GM18909 (cell line): Measurements from ENCODE around the gene PEG3.

Experiments used
- ATAC-seq: cut with Tn5 transposase; IDR thresholded peaks from one replicate; pipeline ENCODE4 v1.9.1; 2021; ENCODE audit warnings: mild to moderate bottlenecking; ENCODE audit not compliant: unreplicated experiment, poor library complexity

The PEG3 gene

DNA sequence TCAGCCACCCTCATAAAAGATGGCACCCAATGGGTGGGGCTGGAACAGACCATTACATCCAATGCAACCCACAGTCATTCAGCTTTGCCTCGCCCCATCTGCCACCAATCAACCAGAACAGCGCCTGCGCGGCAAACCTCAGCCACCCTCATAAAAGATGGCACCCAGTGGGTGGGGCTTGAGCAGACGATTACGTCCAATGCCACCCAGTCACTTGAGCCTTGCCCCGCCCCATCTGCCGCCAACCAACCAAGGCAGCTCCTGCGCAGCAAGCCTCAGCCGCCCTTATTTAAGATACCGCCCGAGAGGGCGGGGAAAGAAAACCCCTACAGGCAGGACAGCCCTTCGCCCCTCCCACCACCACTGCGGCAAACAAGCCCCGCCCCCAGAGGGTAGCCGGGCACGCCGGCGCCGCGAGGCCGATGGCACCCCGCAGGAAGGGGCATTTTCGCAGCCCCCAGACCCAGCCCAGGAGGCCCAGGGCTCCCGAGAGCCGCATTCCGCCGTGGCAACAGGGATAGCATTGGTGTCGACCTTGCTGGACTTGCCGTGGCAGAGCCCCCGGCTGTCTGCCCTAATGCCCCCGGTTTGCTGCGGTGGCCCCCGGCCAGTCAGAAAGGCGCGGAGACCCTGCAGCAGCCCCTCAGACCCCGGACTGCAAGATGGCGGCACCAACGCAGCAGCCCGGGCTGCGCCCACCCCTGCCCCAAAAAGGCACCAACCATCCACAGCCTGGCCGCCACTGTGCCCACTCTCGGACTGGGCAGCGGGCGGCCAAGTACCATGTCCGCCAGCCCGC lies 675 bp downstream of the PEG3 start:
- no peak for ATAC-seq

DNA sequence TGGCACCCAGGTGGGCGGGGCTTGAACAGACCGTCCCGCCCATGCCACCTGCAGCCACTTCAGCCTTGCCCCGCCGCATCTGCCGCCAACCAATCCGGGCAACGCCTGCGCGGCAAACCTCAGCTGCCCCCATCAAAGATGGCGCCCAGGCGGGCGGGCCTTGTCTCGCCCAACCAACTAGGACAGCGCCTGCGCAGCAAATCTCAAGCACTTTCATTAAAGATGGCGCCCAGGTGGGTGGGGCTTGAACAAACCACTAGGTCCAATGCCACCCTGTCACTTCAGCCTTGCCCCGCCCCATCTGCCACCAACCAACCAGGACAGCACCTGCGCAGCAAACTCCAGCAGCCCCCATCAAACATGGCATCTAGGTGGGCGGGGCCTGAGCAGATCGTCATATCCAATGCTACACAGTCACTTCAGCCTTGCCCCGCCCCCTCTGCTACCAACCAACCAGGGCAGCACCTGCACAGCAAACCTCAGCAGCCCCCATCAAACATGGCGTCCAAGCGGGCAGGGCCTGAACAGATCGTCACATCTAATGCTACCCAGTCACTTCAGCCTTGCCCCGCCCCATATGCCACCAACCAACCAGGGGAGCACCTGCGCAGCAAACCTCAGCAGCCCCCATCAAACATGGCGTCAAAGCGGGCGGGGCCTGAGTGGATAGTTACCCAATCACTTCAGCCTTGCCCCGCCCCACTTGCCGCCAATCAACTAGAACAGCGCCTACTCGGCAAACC lies 1.4 kb downstream of the PEG3 start:
- no peak for ATAC-seq

DNA sequence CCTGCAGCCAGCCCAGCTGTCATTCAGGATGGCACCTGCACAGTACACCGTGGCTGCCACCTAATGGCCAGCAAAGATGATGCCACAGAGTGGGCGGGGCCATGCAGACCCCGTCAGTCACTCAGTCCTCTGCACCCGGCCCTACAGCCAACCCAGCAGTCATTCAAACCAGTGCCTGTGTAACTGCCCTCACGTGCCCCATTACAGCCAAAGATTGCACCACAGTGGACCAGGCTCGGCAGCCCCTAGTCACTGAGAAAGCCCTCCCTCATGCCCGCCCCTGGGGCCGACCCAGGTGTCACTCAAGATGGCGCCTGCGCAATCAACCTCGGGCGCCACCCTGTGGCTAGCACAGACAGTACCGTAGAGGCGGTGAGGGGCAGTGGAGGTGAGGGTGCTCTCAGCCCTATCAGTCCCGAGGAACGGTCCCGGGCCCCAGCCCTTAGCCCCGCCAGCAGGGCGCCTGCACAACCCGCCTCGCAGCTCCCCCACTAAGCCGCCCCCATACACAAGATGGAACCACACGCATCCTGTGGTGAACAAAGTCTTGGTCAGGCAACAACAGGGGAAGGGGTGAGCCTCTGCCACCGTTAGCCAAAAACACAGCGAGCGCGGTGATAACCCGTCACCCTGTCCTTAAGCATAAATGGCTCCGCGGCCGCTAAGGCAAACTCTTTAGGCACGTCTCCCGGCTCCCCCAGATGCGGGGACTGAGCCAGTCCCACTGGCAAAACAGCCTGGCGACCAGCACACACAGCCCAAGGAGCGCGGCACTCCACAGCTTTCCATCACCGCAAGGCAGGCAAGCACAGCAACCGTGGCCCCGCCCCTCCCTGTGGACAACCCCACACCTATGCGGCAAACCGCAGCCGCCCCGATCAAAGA lies 2.3 kb downstream of the PEG3 start:
- ATAC-seq, result no peak

DNA sequence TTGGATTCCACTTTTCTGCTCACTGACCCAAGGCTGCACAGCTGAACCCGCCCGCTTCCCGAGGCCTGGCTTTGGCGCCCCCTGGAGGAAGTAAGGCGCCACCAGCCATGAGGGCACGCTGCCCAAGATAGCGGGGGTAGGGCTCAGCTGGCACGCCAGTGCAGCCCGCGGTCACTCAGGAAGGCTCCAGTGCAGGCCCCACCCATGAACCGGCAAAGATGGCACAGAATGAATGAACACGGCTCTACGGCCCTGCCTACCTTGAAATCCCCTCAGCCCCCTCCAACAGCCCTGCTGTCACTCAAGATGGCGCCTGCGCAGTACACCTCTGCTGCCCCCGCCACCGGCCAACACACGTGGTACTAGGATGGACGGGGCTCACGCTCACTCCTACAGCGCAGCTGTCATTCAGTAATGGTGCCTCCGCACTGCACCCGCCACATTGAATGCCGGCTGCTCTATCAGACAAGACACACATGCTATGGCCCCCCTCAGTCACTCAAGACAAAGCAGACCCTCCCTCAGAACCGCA lies 3.0 kb downstream of the PEG3 start:
- no peak for ATAC-seq

DNA sequence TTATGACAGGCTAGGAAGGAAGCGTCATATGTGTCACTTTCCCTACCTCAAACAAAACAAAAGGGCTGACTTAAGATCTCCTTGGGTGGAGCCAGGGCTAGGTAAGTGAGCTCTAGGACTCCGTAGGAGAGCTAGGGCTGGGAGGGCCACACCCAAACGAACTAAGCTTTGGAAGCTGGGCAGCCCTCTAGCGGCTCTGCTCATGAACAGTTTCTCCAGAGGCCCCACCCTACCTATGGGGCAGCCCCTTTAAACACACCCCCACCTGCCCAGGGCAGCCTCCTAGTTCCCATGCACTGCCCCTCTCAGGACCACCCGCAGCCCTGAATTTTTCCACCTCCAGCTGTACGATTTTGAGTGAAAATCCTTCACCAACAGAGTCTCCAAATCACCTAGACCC lies 3.5 kb downstream of the PEG3 start:
- ATAC-seq, result no peak

DNA sequence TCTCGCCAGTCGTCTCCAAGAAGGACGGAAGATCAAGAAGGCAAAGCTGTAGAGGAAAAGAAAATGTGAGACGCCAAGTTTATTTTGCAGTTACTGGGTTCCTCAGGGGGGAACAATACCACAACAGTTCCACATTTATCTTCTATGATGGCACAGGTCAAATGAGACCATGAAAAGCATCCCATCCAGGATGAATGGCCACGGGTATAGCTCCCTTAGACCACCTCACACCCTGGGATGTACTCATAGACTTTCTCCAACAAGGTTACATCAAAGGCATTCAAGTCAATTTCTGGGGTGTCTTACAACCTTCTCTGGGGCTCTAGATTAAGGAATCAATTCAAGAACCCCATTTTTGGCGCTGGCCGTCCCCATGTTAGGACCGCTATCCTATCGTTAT lies 4.5 kb downstream of the PEG3 start:
- ATAC-seq, result no peak

DNA sequence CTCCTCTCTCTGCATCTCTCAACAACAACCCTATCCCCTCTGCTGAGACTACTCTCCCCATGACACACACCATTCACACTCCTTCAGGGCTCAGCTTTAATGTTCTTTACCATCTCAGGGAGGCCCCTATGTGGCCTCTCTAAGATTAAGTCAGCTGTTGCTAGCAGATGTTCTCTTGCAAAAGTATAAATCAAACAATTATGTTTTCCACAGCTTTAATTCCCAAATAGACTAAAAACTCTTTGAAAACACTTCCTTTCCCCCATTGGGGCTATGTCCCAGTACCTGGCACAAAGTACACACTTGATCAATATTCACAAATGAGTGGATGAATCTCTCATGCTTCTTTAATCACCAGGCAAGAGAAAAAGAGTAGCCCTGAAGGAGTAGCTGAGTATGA lies 5.1 kb downstream of the PEG3 start:
- ATAC-seq, result no peak

DNA sequence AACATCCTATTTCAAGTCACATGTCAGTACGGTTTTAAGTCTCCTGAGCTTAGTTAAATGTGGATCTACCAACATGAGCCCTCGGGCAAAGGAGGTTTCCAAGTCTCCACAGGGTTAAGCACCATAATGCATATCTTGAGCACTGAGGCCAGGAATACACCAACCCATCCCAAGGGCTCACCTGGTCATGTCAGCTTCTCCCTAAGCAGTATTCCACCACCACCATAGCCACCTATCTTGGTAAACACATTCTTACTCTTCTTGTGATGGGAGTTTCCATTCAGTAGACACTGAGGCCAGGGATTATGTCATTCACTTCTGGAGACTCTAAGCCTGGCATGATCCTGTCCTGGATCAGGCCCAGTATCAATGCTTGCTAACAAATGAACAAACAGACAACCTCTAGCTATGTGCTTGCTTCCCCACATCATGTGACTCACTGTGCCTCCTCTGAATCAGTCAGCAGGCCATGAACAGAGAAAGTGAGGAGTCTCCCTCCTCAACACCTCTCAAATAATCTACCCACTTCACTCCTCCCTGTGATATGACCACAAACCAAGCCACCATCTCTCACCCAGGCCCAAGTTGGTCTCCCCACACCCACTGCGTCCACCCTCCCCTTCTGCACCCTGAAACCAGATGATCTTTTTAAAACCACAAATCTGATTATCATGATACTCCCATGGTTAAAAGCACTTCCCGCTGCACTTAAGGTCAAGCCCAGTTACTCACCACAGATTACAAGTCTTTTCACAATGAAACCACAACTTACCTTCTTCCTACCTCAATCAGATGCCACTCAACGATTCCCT lies 5.8 kb downstream of the PEG3 start:
- ATAC-seq, result no peak

DNA sequence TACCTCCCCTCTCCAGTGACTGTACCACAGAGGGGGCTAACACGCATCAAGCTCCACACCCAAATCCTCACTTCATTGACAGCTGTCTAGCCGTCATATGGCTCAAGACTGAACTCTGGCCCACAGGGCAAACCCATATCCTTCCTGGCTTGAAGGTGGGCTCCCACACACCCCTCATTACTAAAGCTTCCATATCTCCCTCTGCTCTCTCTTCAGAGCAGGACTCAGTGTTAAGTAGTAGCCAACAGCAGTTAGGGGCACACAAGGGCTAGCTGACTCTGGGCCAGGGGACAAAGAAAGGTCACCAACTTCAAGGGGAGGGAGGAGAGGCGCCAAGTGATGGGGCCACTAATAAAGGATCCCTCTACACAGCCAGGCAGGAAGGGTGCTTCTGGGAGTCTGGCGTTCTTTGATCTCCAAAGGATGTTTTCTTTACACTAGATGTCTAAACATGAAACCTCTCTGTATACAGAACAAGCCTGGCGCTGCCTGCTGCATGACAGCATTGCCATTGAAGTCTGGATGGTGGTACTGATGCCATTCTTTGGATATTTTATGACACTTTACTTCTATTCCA lies 8.1 kb downstream of the PEG3 start:
- no peak for ATAC-seq

DNA sequence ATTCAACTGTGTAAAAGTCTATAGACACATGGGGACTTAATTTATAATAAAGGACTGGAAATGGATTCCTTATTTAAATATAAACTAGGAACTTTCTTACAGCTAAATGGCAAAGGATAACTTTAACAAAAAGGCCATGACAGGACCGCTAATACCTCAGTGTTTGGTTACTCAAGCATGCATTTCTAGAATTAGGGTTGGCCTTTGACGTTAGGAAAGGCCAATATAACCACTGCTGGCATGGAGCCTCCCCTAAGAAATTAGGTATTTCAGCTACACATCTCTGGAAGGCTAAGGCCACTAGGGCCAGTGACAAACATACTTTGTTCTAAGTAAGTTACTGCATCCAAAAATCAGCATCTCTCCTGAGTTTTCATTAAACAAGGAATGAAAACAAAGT lies 9.3 kb downstream of the PEG3 start:
- no peak for ATAC-seq

DNA sequence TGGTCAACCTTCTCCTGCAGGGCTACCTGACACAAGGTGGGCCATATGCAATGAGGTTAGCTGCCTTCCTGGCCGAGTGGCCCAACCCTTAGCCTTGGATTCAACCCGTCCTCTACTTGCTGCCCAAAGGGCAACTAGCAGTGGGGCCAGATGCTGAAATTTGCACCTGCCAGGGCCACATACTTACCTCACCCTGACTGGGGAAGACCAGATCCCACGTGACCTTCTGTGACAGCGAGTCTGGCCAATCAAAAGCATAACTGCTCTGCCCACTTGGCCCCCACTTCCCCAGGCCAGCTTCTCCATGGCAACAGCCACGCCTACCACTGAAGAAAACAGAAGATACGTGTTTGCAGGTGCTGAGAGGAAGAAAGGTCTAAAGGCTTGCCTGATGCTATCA lies 10.9 kb downstream of the PEG3 start:
- no peak for ATAC-seq

DNA sequence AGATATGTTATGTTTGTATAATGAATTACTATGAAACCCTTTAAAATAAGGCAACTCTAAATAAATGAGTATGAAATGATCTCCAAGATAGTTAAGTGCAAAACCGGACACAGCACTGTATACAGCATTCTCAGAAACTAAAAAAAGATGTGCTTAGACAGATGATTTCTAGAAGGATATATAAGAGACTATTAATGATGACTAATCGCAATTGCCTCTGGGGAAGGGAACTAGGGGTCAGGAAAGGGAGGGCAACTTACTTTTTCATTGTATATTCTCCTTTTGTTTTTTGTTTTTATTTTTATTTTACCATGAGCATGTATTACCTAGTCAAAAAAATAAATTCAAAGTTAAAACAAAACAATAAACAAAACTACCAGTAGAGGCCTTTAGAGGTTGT lies 12.8 kb downstream of the PEG3 start:
- no peak for ATAC-seq

DNA sequence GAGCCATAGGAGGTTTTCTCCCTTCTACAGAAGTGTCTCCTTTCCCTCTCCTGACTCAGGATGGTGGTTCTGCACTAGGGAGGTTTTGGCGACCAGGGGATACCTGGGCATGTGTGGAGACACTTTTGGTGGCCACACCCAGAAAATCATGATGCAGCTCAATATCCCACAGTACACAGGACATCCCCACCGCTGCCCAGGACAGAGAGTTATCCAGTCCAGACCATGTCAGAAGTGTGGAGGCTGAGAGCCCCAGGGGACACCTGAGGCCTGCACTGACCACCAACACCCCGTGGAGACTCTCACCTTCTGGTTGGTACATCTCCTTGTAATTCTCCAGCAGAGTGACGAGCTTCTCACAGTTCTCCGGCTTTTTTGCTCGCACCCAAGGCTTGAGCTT lies 16.6 kb downstream of the PEG3 start:
- ATAC-seq, result no peak

DNA sequence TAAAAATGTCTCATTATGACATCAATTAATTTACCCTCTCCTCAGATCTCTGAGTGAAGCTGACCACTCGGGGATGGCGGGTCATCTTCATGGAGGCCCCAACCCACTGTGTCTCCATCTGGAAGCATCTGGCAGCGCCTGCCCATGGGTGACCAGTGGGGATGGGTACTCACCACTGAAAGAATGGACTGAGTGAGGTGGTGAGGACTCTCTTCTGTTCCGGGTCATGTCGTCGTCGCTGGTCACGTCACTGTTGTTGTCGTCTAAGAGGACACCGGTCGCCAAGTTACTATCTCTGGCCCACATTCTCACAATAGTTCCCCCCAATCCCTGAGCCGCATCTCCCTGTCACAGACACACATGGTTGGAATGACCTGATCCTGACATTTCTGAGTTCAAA lies 17.1 kb downstream of the PEG3 start:
- no peak for ATAC-seq

DNA sequence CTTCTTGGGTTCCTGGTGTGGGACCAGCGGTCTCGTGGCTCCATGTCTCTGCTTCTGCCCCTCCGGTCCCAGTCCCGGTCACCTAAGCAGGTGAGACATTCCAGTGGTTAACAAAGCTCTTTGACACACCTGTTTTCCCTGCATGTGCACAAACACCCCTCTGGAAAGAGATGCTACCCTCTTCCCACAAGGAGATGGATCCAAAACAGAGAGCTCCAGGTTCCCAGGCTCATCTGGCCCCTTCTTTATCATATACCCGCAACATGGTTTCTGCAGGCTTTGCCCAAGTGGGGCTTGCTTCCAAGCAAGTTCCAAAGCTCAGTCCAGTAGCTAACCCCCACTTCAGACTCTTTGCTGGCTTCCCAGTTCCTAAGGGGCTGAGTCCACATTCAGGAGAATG lies 17.8 kb downstream of the PEG3 start:
- ATAC-seq, result no peak

DNA sequence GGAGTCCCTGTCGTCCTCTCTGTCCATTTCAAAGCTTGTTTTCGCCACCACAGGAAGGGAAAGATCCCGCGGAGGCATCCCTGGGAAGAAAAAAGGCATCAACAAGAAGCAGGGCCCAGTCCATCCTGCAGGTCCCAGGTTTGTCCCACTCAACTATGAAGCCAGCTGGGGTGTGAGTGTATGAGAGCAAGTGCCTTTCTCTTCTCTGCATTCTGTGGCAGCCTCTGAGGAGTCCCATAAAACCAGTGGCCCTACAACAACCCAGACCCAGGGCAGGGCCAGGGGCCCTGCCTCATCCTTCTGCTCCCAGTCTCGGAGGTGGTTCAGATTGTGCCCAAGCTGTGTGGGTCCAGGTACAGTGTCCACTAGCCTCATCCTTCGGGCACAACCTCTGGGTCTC lies 18.9 kb downstream of the PEG3 start:
- no peak for ATAC-seq

DNA sequence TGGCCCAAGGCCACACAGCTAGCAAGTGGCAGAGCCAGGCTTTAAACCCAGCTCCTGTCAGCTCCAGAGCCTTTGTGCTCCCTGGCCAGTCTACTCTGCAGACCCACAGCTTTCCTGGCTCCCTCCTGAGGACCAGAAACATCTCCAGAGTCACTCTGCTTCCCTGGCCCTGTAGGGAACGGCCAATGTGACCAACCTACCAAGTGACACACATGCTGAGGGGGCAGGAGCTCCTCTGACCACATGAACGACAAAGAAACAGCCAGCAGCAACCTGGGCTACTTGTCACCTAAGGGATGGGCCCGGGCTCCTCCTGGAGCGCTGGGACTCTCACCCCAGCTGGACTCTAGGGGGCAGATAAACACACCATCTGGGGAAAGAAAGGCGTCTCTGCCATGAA lies 19.3 kb downstream of the PEG3 start:
- no peak for ATAC-seq

DNA sequence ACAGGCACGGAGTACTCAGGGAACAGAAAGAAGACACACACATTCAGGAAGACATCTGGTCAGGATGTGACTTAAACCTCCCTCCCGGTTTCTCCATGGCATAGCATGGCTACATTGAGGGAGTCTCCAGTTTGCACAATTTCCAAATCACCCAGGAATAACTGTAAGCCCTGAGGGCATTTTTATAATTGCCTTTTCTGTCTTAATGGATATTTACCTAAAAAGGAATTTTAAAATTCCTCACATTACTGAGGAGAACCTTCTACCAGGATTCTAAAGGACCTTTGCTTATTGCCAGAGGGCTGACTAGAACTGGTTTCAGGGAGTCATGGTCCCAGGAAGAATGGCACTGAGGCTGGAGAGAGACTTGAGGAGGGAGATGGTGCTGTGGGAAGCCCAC lies 21.4 kb downstream of the PEG3 start:
- ATAC-seq, result no peak

DNA sequence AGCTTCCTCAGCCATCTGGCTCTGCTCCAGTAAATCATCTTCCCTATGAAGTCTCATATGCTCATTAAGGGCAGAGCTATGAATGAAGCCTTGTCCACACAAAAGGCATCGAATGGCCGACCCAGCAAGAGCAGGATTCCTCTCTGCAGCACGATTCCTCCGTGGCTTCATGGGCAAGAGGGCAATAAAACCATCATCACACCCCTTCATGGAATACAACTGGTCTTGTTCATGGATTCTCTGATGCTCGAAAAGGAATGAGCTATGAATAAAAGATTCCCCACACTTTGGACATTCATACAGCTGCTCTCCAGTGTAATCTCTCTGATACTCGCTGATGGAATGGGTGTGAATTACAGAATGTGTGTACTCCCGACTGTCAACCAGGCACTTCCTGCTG lies 25.9 kb downstream of the PEG3 start:
- ATAC-seq, result no peak

DNA sequence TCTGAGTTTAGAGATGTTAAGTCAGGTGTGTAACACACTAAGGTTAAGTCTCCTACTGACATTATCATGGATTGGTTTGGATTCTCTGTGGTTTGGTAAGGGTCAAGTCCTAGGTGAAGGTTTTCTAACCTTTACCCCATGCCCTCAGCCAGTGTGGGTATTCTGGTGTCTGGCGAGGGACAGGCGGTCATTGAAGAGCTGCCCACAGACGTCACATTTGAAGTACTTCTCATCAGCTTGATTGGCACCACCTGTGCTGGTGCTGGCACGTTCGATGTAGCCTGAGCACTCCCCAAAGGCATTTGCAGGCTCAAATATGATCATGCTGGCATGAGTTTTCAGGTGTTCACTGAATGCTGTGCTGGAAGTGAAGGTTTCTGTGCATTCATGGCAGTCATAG lies 27.0 kb downstream of the PEG3 start:
- no peak for ATAC-seq
